GM12878 (cell line): ENCODE measurements around the gene EPHA4.

Experiments used
- CHD4 ChIP-seq: fragments of 200-600 bp; sonication (generic); IDR thresholded peaks from 2 replicates; pipeline ENCODE4 v1.6.1; 2016; ENCODE audit warnings: mild to moderate bottlenecking
- CREB1 ChIP-seq: IDR thresholded peaks from 2 replicates; pipeline ENCODE4 v1.6.1; 2012; ENCODE audit warnings: low read depth, mild to moderate bottlenecking, inconsistent platforms
- HDAC2 ChIP-seq: fragments of 200-600 bp; sonication (generic); IDR thresholded peaks from 2 replicates; pipeline ENCODE4 v1.6.1; 2017
- MTA3 ChIP-seq: IDR thresholded peaks from 2 replicates; pipeline ENCODE4 v1.6.1; 2012; ENCODE audit warnings: low read length, inconsistent platforms, borderline replicate concordance
- NFYB ChIP-seq: IDR thresholded peaks from 2 replicates; pipeline ENCODE4 v1.6.1; 2011; ENCODE audit warnings: low read depth, mild to moderate bottlenecking, low read length, improper control_type of control experiment, moderate library complexity; ENCODE audit not compliant: insufficient read depth
- POLR2A ChIP-seq: IDR thresholded peaks from 2 replicates; pipeline ENCODE4 v1.6.1; 2011; ENCODE audit warnings: low read depth, mild to moderate bottlenecking, low read length
- RELA ChIP-seq: fragments of 450-650 bp; IDR thresholded peaks from 2 replicates; pipeline ENCODE4 v1.8.0; 2014; ENCODE audit warnings: borderline replicate concordance; ENCODE audit not compliant: partially characterized antibody
- TAF1 ChIP-seq: IDR thresholded peaks from 2 replicates; pipeline ENCODE4 v1.6.1; 2011; ENCODE audit warnings: mild to moderate bottlenecking, low read depth, low read length, borderline replicate concordance
- YY1 ChIP-seq: IDR thresholded peaks from 2 replicates; pipeline ENCODE4 v1.6.1; 2011; ENCODE audit warnings: low read depth, mild to moderate bottlenecking, low read length
- ZNF274 ChIP-seq: IDR thresholded peaks from one replicate; pipeline ENCODE4 v1.8.0; 2011; ENCODE audit not compliant: insufficient read length, insufficient read depth
- ZSCAN29 ChIP-seq: fragments of 450-650 bp; IDR thresholded peaks from 2 replicates; pipeline ENCODE4 v1.6.1; 2017; ENCODE audit warnings: mild to moderate bottlenecking, moderate library complexity
- TF ChIP-seq, protein P1 (sequence below): IDR thresholded peaks from 2 replicates; pipeline ENCODE4 v1.6.1; 2011; ENCODE audit warnings: low read depth, low read length, improper control_type of control experiment, borderline replicate concordance
- TF ChIP-seq, protein P2 (sequence below), 3 experiments: IDR thresholded peaks in 2 of 3; conservative IDR thresholded peaks in 1 of 3; 2 replicates each; pipeline ENCODE4 v1.5.1; 2011; ENCODE audit warnings: low read depth in 3 of 3, low read length in 3 of 3, mild to moderate bottlenecking in 3 of 3, control low read depth in 2 of 3, moderate library complexity in 2 of 3, inconsistent platforms in 1 of 3, mixed read lengths in 1 of 3; ENCODE audit not compliant: control insufficient read depth in 2 of 3, insufficient read depth in 1 of 3; ENCODE audit errors: extremely low read depth in 1 of 3
- TF ChIP-seq, protein P3 (sequence below): fragments of 450-650 bp; IDR thresholded peaks from 2 replicates; pipeline ENCODE4 v1.6.1; 2017; ENCODE audit warnings: mild to moderate bottlenecking, moderate library complexity

DNA sequence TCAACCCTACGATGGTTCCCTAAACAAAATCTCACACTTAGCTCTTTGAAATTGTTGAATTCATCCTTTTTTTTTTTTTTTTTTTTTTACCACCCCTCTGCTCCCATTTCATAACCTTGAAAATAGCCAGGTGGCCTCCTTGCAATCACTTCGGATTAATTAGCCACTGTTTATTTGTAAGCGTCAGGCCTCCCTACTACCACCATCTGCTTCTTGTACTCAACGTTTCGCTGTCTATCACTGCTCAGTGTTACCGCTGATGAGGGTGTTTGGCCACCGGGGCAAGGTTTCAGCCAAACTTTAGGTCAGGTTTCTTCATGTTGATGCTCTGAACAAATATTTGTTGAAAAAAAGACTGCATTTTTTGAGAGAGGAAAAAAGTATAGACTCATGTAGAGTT, 183.2 kb downstream of the EPHA4 start:
- TF ChIP-seq, protein P1, sequence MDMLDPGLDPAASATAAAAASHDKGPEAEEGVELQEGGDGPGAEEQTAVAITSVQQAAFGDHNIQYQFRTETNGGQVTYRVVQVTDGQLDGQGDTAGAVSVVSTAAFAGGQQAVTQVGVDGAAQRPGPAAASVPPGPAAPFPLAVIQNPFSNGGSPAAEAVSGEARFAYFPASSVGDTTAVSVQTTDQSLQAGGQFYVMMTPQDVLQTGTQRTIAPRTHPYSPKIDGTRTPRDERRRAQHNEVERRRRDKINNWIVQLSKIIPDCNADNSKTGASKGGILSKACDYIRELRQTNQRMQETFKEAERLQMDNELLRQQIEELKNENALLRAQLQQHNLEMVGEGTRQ: no peak
- TF ChIP-seq, protein P2, sequence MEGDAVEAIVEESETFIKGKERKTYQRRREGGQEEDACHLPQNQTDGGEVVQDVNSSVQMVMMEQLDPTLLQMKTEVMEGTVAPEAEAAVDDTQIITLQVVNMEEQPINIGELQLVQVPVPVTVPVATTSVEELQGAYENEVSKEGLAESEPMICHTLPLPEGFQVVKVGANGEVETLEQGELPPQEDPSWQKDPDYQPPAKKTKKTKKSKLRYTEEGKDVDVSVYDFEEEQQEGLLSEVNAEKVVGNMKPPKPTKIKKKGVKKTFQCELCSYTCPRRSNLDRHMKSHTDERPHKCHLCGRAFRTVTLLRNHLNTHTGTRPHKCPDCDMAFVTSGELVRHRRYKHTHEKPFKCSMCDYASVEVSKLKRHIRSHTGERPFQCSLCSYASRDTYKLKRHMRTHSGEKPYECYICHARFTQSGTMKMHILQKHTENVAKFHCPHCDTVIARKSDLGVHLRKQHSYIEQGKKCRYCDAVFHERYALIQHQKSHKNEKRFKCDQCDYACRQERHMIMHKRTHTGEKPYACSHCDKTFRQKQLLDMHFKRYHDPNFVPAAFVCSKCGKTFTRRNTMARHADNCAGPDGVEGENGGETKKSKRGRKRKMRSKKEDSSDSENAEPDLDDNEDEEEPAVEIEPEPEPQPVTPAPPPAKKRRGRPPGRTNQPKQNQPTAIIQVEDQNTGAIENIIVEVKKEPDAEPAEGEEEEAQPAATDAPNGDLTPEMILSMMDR (IDR thresholded peaks at IDR 0.05 in 2 of 3, conservative IDR thresholded peaks at IDR 0.05 in 1 of 3; ENCODE audit: control insufficient read depth in 2 of 3, extremely low read depth in 1 of 3, insufficient read depth in 1 of 3, low read depth in 3 of 3, low read length in 3 of 3): no peak
- TF ChIP-seq MTA3 (no peak), TAF1 (no peak), CREB1 (no peak), CHD4 (no peak), ZSCAN29 (no peak), YY1 (no peak), HDAC2 (no peak), ZNF274 (no peak), NFYB (no peak), POLR2A (no peak), RELA (no peak)
- TF ChIP-seq, protein P3, sequence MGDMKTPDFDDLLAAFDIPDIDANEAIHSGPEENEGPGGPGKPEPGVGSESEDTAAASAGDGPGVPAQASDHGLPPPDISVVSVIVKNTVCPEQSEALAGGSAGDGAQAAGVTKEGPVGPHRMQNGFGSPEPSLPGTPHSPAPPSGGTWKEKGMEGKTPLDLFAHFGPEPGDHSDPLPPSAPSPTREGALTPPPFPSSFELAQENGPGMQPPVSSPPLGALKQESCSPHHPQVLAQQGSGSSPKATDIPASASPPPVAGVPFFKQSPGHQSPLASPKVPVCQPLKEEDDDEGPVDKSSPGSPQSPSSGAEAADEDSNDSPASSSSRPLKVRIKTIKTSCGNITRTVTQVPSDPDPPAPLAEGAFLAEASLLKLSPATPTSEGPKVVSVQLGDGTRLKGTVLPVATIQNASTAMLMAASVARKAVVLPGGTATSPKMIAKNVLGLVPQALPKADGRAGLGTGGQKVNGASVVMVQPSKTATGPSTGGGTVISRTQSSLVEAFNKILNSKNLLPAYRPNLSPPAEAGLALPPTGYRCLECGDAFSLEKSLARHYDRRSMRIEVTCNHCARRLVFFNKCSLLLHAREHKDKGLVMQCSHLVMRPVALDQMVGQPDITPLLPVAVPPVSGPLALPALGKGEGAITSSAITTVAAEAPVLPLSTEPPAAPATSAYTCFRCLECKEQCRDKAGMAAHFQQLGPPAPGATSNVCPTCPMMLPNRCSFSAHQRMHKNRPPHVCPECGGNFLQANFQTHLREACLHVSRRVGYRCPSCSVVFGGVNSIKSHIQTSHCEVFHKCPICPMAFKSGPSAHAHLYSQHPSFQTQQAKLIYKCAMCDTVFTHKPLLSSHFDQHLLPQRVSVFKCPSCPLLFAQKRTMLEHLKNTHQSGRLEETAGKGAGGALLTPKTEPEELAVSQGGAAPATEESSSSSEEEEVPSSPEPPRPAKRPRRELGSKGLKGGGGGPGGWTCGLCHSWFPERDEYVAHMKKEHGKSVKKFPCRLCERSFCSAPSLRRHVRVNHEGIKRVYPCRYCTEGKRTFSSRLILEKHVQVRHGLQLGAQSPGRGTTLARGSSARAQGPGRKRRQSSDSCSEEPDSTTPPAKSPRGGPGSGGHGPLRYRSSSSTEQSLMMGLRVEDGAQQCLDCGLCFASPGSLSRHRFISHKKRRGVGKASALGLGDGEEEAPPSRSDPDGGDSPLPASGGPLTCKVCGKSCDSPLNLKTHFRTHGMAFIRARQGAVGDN: no peak
